Epidermal melanocyte (primary cell): ENCODE data around the gene C1QTNF9.
"Not testable (repeated sequence)": the region's sequence is repeated elsewhere in the genome, so short reads cannot be mapped to it uniquely, and the experiment has no call there.

Source experiments
- DNase-seq: peaks from one replicate; pipeline ENCODE4 v3.0.0; 2011; ENCODE audit warnings: low spot score; ENCODE audit not compliant: insufficient read length

Gene C1QTNF9

DNA sequence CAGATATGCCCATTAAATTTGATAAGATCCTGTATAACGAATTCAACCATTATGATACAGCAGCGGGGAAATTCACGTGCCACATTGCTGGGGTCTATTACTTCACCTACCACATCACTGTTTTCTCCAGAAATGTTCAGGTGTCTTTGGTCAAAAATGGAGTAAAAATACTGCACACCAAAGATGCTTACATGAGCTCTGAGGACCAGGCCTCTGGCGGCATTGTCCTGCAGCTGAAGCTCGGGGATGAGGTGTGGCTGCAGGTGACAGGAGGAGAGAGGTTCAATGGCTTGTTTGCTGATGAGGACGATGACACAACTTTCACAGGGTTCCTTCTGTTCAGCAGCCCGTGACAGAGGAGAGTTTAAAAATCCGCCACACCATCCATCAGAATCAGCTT, 12.0 kb downstream of the C1QTNF9 start:
- DNase-seq: not testable (repeated sequence)

DNA sequence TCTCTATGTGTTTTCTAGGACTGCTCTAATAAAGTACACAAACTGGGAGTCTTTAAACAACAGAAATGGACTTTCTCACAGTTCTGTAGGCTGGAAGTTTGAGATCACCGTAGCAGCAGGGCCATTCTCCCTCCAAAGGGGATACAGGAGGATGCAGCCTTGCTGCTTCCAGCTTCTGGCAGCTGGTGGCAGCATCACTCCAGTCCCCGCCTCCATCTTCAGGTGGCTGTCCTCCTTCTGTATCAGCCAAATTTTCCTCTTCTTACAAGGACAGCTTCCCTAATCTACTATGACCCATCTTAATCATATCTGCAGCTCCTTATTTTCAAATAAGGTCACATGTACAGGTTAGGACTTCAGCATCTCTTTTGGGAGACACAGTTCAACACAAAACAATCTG, 13.1 kb downstream of the C1QTNF9 start:
- not testable (repeated sequence) for DNase-seq

DNA sequence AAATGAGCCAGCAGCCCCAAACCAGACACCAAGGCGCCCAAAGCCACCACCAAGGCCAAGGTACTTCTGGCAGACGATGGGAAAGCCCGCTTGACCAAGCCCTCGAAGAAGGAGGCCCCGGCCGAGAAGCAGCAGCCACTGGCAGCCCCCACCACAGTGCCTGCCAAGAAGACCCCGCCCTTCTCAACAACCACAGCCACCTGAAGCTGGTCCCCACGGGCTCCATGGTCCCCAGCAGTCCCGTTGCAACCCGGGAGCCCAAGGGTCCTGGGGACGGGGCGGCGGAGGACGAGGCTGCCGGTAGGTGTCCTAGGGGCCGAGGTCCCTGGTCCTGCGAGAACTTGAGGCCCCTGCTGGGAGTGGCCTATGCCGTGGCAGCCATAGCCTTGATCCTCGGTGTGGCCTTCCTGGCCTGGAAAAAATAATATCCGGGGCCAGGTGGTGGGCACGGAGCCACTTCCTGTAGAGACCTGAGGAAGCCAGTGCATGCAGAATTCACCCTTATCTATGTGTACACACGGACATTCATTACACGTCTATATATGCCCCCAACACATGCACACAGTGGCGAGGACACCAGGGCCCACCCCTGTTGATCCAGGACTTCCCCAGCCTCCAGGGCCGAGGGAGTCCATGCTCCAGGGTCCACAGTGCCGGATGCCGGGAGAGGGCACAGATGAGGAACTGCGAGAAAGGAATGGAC, 13.8 kb downstream of the C1QTNF9 start:
- no peak for DNase-seq

DNA sequence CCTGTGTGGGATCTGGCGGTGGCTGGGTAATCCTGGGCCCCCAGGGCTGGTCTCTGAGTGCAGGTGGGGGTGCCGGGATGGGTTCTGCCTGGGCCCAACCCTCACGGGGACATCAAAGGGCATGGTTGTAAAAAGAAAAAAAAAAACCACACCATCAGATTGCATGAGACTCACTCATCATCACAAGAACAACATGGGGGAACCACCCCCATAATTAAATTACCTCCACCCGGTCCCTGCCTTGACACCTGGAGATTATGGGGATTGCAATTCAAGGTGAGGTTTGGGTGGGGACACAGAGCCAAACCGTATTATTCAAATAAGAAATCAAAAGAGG, 14.3 kb downstream of the C1QTNF9 start:
- no peak for DNase-seq

DNA sequence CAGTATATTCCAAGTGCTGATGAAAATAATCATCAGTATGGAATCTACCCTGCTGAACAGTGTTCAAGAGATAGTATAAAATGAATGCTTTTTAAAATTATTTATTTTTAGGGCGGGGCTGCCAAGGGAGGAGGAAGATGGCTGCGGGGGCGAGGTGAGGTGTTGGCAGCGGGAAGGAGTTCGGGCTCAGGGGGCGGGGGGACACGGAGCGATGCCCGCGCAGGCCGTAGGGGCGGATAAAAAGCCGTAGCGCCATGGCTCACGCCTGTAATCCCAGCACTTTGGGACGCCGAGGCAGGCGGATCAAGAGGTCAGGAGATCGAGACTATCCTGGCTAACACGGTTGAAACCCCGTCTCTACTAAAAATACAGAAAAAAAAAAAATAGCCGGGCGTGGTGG, 18.2 kb downstream of the C1QTNF9 start:
- not testable (repeated sequence) for DNase-seq

DNA sequence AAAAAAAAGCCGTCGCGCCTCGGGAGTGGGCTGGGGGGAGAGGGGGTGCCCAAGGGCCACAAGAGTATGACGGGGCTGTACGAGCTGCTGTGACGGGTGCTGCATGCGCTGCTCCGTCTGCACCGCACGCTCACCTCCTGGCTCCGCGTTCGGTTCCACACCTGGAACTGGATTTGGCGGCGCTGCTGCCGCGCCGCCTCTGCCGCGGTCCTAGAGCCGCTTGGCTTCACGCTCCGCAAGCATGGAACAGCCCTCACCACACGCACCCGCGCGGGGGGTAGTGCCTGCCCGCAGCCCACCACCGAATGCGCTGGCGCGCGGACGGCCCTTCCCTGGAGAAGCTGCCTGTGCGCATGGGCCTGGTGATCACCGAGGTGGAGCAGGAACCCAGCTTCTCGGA, 18.8 kb downstream of the C1QTNF9 start:
- no peak for DNase-seq

DNA sequence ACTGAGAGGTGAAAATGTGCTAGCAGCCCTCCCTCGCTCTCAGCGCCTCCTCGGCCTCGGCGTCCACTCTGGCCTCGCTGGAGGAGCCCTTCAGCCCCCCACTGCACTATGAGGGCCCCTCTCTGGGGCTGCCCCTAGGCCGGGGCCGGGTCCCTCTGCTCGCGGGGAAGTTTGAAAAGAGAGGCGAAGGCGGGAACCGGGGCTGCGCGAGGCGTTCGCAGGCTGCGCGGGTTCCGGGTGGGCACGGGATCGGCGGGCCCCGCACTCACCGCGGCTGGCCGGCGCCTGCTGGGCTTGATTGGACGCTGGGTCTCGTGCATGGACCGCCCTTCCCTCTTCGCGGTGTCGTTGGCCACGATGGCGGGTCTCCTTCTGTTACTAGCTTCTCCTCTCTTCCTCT, 29.3 kb downstream of the C1QTNF9 start:
- no peak for DNase-seq

DNA sequence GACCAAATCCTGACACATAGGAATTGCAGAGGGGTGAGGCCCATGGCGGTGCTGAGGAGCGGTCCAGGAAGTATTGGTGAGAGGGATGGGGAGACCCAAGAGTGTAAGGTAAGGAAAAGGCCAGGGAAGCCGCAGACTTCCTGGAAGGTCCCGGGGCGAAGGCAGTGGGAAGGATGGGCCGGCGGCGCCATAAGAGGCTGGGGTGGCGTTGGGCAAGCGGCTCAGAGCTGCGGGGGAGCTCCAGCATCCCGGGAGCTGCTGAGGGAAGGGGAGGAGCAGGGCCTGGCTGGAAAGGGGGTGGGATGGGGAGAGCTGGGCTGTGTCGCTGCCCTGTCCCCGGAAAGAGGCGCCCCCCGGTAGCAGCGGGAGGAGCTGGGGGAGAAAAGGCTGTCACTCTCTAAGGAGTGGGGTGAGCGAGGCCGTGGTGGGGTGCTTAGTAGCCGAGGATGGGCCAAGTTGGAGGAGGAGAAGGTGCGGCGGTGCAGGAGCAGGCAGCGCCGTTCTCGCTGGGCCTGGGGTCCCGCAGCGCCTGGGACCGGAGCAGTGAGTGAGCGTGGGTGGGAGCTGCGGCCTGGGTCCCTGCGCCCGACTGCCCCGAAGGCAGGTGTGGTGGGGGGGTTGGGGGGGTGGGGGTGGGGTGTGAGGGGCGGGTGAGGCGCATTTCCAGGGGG, 30.7 kb downstream of the C1QTNF9 start:
- no peak for DNase-seq

DNA sequence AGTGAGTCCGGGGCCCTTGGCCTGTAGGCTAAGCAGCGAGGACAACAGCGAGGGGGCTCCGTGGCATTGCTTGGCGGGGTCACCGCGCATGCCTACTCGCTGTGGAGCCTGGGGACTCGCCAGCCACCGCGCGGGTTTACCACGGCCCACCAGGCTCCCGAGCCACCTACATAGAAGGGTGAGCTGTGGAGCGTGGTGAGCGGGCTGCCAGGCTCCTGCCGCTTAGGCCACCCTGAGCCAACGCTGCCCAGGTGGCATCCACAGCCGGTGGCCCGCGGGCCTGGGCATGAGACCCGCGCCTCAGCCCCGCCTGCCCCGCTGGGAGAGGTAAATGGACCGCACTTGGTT, 31.2 kb downstream of the C1QTNF9 start:
- DNase-seq: no peak

DNA sequence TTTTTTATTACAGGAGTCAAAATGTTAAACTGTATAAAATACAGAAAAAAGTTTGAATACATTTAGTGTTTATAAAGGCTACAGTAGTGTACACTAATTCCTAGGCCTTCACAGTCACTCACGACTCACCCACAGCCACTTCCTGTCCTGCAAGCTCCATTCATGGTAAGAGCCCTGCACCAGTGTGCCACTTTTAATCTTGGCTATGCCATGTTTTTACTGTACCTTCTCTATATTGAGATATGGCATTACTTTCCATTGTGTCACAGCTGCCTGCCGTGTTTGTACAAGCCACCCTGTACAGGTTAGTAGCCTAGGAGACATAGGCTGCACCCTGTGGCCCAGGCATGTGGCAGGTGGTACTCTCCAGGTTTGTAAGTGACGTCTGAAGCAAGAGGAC, 32.1 kb downstream of the C1QTNF9 start:
- DNase-seq: no peak

DNA sequence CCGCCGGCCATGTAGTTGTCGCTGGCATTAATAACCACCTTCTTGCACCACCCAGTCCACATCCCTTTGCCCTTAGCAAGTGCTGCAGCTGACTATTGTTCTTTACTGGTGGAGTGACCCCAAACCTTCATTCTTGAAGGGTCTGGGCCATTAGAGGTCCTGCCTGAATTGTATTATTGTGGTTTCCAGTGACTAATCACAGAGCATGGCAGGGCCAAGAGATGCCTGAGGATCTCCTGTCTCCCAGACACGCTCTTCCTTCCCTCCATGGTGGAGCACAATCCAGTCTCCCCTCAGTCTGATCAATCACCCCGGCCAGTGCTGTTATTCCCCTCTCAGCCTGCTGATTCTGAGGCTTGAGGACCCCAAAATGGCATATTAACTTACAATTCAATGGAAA, 39.0 kb downstream of the C1QTNF9 start:
- no peak for DNase-seq

DNA sequence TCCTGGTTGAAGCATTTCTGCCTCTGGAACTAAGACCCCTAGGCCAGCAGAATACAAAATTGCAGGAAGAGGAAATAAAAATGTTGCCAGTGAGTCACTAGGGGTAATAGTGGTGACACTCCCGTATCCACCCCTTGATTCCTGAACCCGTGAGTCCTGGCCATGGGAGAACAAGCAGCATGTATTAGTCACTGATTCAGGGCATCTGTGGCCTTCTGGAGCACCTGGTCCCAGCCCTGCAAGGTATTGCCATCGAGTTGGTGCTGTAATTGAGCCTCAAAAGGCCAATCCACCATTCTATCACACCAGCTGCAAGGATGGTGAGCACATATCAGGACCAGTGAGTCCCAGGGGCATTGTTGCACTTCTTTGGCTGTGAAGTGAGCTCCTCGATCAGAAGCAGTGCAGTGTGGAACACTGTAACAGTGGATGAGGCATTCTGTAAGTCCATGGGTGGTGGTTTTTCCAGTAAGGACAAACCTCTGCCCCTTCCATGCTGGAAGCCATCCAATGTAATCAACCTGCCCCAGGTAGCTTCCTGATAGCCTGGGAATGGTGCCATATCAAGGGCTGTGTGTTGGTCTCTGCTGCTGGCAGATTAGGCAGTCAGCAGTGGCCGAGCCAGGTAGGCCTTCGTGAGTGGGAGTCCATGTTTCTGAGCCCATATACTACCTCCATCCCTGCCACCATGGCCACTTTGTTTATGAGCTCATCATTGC, 39.6 kb downstream of the C1QTNF9 start:
- DNase-seq: no peak

DNA sequence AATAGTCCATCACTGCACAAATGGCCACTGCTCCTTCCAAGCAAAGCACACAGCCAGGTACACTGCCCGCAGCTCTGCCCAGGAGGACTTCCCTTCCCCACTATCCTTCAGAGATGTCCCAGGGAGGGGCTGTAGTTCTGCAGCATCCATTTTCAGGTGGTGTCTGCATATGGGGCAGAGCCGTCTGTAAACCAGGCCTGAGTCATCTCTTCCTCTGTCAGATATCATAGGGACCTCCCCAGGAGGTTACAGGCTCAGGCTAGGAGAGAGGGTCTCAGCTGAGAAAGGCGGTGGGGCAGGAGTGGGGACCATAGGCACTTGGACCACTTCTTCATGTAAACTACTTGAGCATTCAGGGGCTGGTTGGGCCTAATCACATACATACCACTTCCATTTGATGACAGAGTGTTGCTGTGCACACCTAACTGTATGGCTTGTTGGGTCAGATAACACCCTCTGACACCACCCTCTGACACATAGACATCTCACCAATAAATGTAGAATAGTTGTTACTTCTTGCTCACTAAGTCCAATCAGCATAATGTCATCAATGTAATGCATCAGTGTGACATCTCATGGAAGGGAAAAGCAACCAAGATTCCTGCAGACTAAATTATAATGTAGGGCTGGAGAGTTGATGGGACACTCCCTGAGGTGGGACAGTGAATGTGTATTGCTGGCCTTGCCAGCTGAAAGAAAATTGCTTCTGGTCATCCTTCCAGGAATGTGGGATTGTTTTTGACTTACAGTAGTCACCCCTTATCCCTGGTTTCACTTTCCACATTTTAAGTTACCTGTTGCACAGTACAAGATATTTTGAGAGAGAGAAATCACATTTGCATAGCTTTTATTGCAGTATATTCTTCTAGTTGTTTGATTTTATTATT, 40.6 kb downstream of the C1QTNF9 start:
- DNase-seq: not testable (repeated sequence)

DNA sequence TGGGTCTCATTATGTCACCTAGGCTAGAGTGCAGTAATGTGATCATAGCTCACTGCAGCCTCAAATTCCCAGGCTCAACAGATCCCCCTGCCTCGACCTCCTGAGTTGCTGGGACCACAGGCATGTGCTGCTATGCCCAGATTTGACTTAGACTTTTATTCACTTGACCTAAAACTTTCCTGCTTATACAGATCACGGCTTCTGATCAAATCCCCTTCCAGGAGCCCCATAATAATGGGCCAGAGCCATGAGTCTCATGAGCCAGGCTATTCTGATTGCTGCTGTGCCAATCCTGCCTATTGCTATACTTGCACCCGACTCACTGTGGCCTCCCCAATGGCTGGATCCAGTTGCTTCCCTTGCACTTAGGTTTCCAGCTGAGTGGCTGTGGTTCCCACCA, 42.0 kb downstream of the C1QTNF9 start:
- DNase-seq: no peak

DNA sequence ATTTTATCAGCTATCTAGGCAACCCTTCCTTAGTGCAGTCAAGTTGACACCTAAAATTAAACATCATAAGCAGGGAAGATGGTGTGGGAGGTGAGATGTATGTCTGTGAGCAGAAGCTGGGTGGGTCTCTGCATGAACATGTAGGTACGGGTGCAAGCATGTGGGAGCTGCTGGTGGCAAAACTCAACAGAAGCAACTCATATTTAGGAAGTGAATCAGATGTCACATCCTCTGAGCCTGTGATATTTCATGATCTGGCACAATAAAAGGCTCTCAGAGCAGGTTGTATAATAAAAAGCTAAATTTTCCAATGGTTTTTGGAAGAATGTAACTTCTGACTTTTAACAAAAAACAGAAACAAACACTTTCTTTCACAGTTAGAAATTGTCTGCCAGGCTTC, 44.4 kb downstream of the C1QTNF9 start:
- DNase-seq: no peak

DNA sequence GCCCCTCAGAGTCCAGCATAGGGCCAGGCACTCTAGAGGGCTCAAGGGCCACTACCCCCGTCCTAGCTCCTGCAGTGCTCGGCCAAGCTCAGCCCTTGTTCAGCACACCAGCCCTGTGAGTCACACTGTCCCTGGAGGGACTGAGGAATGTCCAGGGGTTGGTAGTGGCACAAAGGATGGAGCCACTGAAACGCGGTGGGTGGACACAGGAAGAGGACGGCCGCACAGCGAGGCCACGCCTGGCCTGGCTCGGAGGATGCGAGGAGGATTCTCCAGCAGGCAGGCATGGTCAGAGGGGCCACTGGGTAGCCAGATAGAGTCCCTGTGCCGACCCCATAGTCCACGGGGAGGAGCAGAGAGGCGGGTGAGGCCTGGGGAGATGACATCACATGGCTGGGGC, 45.7 kb downstream of the C1QTNF9 start:
- DNase-seq: no peak

DNA sequence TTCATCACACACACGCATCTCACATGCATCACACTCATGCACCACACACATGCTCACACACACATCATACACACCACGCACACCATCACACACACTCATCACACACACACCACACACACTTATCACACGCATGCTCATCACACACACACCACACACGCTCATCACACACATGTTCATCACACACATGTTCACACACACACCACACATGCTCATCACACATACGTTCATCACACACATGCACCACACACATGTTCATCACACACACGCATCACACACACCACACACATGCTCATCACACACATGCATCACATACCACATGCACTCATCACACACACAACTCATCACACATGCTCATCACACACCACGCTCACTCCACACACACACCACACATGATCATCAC, 46.9 kb downstream of the C1QTNF9 start:
- DNase-seq: no peak

DNA sequence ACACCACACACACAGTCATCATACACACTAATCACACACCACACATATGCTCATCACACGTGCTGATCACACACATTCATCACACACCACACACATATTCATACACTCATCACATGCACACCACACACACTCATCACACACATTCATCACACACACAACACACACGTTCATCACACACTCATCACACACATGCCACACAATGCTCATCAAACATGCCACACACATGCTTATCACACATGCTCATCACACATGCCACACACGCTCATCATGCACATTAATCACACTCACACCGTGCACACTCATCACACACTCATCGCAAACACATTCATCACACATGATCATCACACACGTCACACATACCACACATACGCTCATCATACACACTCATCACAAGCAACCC, 47.5 kb downstream of the C1QTNF9 start:
- DNase-seq: no peak

DNA sequence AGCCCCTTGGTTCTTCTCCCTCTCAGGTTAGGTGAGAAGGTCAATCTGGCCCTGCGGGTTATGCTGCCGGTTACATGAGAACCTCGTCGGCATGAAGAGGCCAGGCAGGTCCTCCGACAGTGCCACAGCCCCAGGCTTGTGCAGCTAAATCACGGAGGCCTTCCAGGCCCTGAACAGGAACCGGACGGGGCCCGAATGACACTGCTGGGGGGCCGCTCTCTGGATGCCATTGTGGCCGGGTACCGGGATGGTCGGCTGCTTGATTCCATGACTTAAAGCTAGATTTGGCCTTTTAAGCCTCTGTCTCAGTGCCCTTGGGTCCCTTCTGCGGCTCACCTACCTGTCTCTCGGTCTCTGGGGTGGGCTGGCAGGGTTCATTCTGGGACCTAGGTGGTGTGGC, 48.4 kb downstream of the C1QTNF9 start:
- DNase-seq: no peak

DNA sequence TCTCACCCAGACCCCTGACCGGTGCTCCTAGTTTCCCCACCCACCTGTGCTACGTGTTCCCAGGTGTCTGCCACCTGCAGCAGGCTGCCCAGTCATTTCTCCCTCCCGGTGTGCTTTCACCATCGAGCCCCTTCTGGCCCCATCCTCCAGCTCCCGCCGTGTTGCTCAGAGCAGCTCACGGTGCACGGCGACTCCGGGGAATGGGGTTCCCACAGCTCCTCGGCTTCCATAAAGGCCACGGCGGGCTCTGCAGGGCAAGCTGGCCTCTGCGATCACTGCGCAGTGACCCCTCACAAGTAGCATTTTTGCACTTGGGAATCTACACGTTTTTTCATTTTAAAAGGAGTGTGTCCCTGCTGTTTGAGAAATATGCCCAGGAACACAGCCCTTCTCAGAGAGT, 49.5 kb downstream of the C1QTNF9 start:
- not testable (repeated sequence) for DNase-seq

DNA sequence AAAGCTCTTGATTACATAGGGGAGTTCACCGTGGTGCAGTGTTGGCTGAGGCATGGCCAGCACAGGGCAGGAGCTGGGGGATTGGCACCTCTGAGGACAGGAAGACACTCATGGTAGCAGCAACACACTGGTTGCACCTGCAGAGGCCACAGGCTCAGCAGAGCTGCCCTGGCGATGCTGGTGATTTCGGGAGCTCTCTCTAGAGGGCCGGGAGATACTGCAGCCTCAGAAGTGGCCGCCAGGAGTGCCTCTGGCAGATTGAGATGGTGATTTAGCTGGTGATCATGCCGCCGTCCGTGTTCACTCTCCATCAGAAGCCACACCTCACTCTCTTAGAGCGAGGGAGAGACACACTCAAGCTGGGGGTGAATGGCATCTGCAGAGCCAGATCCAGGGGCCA, 49.9 kb downstream of the C1QTNF9 start:
- DNase-seq: not testable (repeated sequence)

DNA sequence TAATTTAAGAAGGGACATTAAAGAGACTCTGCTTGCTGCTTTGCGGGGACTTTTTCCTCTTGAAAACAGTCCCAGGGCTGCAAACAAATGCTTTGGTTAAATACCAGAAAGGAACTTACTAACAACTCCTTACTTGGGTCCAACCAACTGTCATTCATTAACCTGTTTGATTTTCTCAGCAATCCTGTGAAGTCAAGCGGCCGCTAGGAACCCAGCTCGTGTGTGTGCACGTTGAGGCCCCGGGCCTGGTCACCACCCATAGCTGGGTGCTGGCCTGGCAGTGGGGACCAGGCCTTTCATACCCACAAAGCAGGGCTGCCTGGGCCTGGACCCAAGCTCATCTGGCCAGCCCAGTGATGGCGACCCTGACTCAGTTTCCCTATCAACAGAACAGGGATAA, 50.7 kb downstream of the C1QTNF9 start:
- DNase-seq: no peak
